ENCODE measurements around the gene ALOX5AP. TPM values are rescaled to one million over a fixed set of nuclear protein-coding genes. Genes with fewer than 3 reads are reported as not detected.

Gene ALOX5AP
- total and polyA plus RNA-seq, 4 donors = 3.5 to 6.7 (median 4.1) TPM

DNA sequence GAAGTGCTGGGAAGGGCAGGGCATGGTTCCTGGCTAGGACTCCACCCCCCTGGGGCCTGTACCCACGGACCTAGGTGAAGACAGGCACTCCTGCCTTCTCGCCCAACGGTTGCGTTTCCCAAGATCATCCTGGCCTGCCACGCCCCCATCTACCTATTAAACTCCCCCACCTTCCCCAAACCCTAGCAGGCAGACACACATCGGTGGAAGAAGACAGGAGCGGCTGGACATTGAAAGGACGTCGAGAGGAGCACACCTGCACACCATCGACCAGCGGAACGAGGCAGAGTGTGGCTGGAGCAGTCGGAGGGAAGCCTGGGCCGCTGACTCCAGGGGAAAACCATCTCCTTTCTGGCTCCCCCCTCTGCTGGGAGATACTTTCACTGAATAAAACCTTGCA is 45.6 kb upstream of the ALOX5AP start (continued):
- TF ChIP-seq YY1 (IDR thresholded peaks at IDR 0.05) (no peak), HNF4A (conservative IDR thresholded peaks at IDR 0.05) (no peak), FOXA2 (IDR thresholded peaks at IDR 0.05) (no peak), HNF4G (IDR thresholded peaks at IDR 0.05) (no peak), SP1 (IDR thresholded peaks at IDR 0.05) (no peak), MAX (IDR thresholded peaks at IDR 0.05) (no peak), RXRA (IDR thresholded peaks at IDR 0.05) (no peak)
- TF ChIP-seq, protein P1, sequence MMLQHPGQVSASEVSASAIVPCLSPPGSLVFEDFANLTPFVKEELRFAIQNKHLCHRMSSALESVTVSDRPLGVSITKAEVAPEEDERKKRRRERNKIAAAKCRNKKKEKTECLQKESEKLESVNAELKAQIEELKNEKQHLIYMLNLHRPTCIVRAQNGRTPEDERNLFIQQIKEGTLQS (IDR thresholded peaks at IDR 0.05) = no peak

DNA sequence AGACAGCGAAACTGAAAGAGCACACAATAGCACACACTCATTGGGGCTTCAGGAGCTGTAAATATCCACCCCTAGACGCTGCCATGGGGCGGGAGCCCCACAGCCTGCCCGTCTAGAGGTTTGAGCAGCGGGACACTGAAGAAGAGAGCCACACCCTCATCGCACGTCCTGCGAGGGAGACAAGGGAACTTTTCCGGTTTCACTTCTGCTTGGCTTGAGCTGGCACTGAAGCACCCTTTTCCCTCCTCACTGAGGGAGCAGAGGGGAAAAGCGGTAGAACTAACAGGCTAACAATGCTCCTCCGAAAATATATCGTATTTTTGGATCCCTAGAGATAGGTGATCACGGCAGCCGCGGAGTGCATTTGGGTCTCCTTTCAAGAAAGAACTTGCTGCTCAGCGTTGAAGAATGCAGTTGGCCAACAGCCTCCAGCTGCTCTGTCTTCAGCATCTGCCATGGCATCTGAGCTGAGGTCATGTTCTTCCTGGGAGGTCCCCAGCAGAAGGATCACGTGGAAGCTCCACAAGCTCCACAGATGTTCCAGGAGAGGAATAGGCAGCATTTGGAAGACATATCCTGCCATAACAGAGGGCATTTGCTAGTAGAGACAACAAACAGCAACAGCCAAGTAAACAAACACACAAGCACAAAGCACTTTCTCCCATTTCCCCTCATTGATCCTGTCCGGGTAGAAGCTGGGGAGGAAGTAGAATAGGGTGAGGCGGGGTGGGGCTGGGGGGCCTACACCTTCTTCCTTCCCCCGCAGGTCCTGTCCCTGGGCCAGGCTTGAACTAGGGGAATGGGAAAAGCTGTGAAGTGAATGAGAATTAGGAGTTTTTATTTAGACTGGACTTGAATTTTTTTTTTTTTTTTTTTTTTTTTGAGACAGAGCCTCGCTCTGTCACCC is 44.8 kb upstream of the ALOX5AP start:
- H3K27me3 ChIP-seq (ENCODE audit: control insufficient read depth in 4 of 4, insufficient read depth in 4 of 4, low read length in 3 of 4) = no peaks in the 10 kb centered on the region
- WGBS = 60% methylated on average over 21 of the region's 21 CpGs
- TF ChIP-seq NR2F2 (IDR thresholded peaks at IDR 0.05) (no peak), MAX (IDR thresholded peaks at IDR 0.05) (peak; percentile 36), SP1 (IDR thresholded peaks at IDR 0.05) (peak; percentile 14), JUND (IDR thresholded peaks at IDR 0.05) (no peak), YY1 (IDR thresholded peaks at IDR 0.05) (no peak), HNF4G (IDR thresholded peaks at IDR 0.05) (no peak), RAD21 (IDR thresholded peaks at IDR 0.05) (no peak), FOXA1 (IDR thresholded peaks at IDR 0.05) (no peak), EGR1 (IDR thresholded peaks at IDR 0.05; ENCODE audit: low read depth in 2 of 2) (no peak)
- TF ChIP-seq, protein P1 (IDR thresholded peaks at IDR 0.05) = no peak
- TF ChIP-seq, protein P2, sequence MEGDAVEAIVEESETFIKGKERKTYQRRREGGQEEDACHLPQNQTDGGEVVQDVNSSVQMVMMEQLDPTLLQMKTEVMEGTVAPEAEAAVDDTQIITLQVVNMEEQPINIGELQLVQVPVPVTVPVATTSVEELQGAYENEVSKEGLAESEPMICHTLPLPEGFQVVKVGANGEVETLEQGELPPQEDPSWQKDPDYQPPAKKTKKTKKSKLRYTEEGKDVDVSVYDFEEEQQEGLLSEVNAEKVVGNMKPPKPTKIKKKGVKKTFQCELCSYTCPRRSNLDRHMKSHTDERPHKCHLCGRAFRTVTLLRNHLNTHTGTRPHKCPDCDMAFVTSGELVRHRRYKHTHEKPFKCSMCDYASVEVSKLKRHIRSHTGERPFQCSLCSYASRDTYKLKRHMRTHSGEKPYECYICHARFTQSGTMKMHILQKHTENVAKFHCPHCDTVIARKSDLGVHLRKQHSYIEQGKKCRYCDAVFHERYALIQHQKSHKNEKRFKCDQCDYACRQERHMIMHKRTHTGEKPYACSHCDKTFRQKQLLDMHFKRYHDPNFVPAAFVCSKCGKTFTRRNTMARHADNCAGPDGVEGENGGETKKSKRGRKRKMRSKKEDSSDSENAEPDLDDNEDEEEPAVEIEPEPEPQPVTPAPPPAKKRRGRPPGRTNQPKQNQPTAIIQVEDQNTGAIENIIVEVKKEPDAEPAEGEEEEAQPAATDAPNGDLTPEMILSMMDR (IDR thresholded peaks at IDR 0.05; ENCODE audit: low read depth, low read length, missing input control) = no peak
- TF ChIP-seq, protein P3, sequence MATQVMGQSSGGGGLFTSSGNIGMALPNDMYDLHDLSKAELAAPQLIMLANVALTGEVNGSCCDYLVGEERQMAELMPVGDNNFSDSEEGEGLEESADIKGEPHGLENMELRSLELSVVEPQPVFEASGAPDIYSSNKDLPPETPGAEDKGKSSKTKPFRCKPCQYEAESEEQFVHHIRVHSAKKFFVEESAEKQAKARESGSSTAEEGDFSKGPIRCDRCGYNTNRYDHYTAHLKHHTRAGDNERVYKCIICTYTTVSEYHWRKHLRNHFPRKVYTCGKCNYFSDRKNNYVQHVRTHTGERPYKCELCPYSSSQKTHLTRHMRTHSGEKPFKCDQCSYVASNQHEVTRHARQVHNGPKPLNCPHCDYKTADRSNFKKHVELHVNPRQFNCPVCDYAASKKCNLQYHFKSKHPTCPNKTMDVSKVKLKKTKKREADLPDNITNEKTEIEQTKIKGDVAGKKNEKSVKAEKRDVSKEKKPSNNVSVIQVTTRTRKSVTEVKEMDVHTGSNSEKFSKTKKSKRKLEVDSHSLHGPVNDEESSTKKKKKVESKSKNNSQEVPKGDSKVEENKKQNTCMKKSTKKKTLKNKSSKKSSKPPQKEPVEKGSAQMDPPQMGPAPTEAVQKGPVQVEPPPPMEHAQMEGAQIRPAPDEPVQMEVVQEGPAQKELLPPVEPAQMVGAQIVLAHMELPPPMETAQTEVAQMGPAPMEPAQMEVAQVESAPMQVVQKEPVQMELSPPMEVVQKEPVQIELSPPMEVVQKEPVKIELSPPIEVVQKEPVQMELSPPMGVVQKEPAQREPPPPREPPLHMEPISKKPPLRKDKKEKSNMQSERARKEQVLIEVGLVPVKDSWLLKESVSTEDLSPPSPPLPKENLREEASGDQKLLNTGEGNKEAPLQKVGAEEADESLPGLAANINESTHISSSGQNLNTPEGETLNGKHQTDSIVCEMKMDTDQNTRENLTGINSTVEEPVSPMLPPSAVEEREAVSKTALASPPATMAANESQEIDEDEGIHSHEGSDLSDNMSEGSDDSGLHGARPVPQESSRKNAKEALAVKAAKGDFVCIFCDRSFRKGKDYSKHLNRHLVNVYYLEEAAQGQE (IDR thresholded peaks at IDR 0.05) = no peak
- no peak overlapping the region for H3K9ac ChIP-seq (ENCODE audit: low read depth in 1 of 2, low read length in 2 of 2)
- H3K4me3 ChIP-seq (ENCODE audit: low read depth in 1 of 3, low read length in 3 of 3) = no peak overlapping the region
- no peaks in the 10 kb centered on the region for H3K4me1 ChIP-seq (ENCODE audit: control insufficient read depth in 4 of 4, insufficient read depth in 4 of 4, low read length in 3 of 4)
- no peaks in the 10 kb centered on the region for H3K9me3 ChIP-seq (ENCODE audit: control insufficient read depth in 4 of 4, low read length in 3 of 4)
- peak overlapping the region in 1 of 2 donors; percentile 1 for H3K27ac ChIP-seq (ENCODE audit: low read depth in 1 of 2, low read length in 2 of 2)
- DNase-seq (ENCODE audit: low spot score) = no peak
- no peaks in the 10 kb centered on the region for H3K36me3 ChIP-seq (ENCODE audit: control insufficient read depth in 4 of 4, insufficient read depth in 3 of 4, low read depth in 1 of 4, low read length in 3 of 4)

Measured in liver (tissue), 9 donors.